Thyroid gland (tissue), 4 donors: ENCODE data around the gene CFDP1.

Experiments
- CTCF ChIP-seq, 6 experiments: fragments of 200-600 bp in 3 of 6; fragments of 450-650 bp in 3 of 6; sonication (generic) in 3 of 6; IDR thresholded peaks; one replicate each; pipeline ENCODE4 v1.5.1; 2016 to 2019; ENCODE audit warnings: antibody characterized with exemption in 6 of 6, mild to moderate bottlenecking in 2 of 6, inconsistent platforms in 1 of 6, moderate library complexity in 1 of 6
- POLR2A ChIP-seq, 2 donors: fragments of 450-650 bp; IDR thresholded peaks; one replicate each; pipeline ENCODE4 v1.6.1; 2017; ENCODE audit warnings: antibody characterized with exemption in 2 of 2, mild to moderate bottlenecking in 2 of 2, moderate library complexity in 1 of 2

- TF ChIP-seq CTCF (IDR thresholded peaks at IDR 0.05) (no peak), POLR2A (IDR thresholded peaks at IDR 0.05) (no peak)
Measured at GRCh38 chr16:75380870-75381269, 52.4 kb downstream of the CFDP1 start.
